HCT116 (cell line): ENCODE results near the gene SLC22A4. TPM values are rescaled to one million over a fixed set of nuclear protein-coding genes. Genes with fewer than 3 reads are reported as not detected.

Source experiments
- ATAC-seq: fragments of 200-7000 bp; cut with Tn5 transposase; 2 replicates; pipeline ENCODE4 v1.9.1; 2020; ENCODE audit warnings: mild to moderate bottlenecking, moderate library complexity
- BruUV-seq: library from RNA; stranded (reverse); fragments of 400-500 nt; replicated peaks from 2 replicates; lab custom pipeline; 2021; lab: Mats Ljungman, UMichigan
- CTCF ChIA-PET: fragments of 300-600 bp; sonication (Branson Sonifier 250); formaldehyde crosslinking; loops from one replicate; lab custom pipeline; 2021; ENCODE audit warnings: antibody characterized with exemption; lab: Charles Lee
- POLR2A ChIA-PET: fragments of 300-600, 350-600 bp; sonication (Branson Sonifier 250); formaldehyde crosslinking; loops from one replicate; lab custom pipeline; 2021; ENCODE audit warnings: antibody characterized with exemption; lab: Charles Lee
- RAD21 ChIA-PET, 2 experiments: fragments of 300-600 bp; sonication (Branson Sonifier 250); formaldehyde crosslinking; loops; one replicate each; lab custom pipeline; 2023; ENCODE audit warnings: low total read pairs in 2 of 2; ENCODE audit not compliant: uncharacterized antibody in 2 of 2, unreplicated experiment in 2 of 2, low non-redundant PET in 1 of 2; lab: Charles Lee
- DNase-seq: peaks from one replicate; pipeline ENCODE4 v3.0.0-alpha.2; 2010; ENCODE audit warnings: low read depth, low spot score
- H2AFZ ChIP-seq: fragments of 200-600 bp; shearing (Covaris generic), sonication (generic); 2 replicates; pipeline ENCODE4 v1.6.1; 2017; ENCODE audit warnings: low read depth, mixed run types, mixed read lengths, antibody characterized with exemption, low read length; ENCODE audit not compliant: poor library complexity, severe bottlenecking
- H3K27ac ChIP-seq: 2 replicates; pipeline ENCODE4 v1.5.1; 2012; ENCODE audit warnings: low read depth, low read length
- H3K27me3 ChIP-seq: fragments of 200-600 bp; sonication (generic); 2 replicates; pipeline ENCODE4 v1.6.1; 2016; ENCODE audit warnings: mixed run types, low read length, mixed read lengths; ENCODE audit not compliant: insufficient read depth
- H3K36me3 ChIP-seq, 2 experiments: fragments of 200-500 bp in 1 of 2; fragments of 200-600 bp in 1 of 2; sonication (Bioruptor generic) in 1 of 2; sonication (generic) in 1 of 2; 2 replicates each; pipeline versions ENCODE4 v1.5.1 to v1.6.1; 2014 to 2016; ENCODE audit warnings: low read length in 2 of 2, inconsistent platforms in 1 of 2, mixed read lengths in 1 of 2, mixed run types in 1 of 2; ENCODE audit not compliant: insufficient read depth in 2 of 2, control insufficient read depth in 1 of 2
- H3K4me1 ChIP-seq, 2 experiments: fragments of 200-600 bp in 1 of 2; sonication (generic) in 1 of 2; 2 replicates each; pipeline versions ENCODE4 v1.5.1 to v1.6.1; 2012 to 2017; ENCODE audit warnings: low read length in 2 of 2, inconsistent platforms in 1 of 2, mild to moderate bottlenecking in 1 of 2, mixed read lengths in 1 of 2, mixed run types in 1 of 2, moderate library complexity in 1 of 2; ENCODE audit not compliant: insufficient read depth in 2 of 2, control insufficient read depth in 1 of 2
- H3K4me2 ChIP-seq: fragments of 200-600 bp; sonication (generic); 2 replicates; pipeline ENCODE4 v1.6.1; 2017; ENCODE audit warnings: mixed run types, low read length, mixed read lengths
- H3K4me3 ChIP-seq, 2 experiments: fragments of 200-600 bp in 1 of 2; sonication (generic) in 1 of 2; replicated peaks in 1 of 2; 2 replicates each; pipeline ENCODE4 v1.5.1; 2011 to 2016; ENCODE audit warnings: low read length in 2 of 2, control low read depth in 1 of 2, low read depth in 1 of 2, mild to moderate bottlenecking in 1 of 2, mixed read lengths in 1 of 2, mixed run types in 1 of 2
- H3K79me2 ChIP-seq: fragments of 200-600 bp; sonication (generic); 2 replicates; pipeline ENCODE4 v1.6.1; 2017; ENCODE audit warnings: mild to moderate bottlenecking, mixed run types, low read length, moderate library complexity, mixed read lengths; ENCODE audit not compliant: insufficient read depth
- H3K9ac ChIP-seq: fragments of 200-600 bp; sonication (generic); 2 replicates; pipeline ENCODE4 v1.6.1; 2016; ENCODE audit warnings: low read length, mixed read lengths
- H3K9me2 ChIP-seq: fragments of 200-600 bp; sonication (generic), shearing (Covaris generic); 2 replicates; pipeline ENCODE4 v1.6.1; 2017; ENCODE audit warnings: mixed run types, mild to moderate bottlenecking, moderate library complexity; ENCODE audit not compliant: insufficient read depth
- H3K9me3 ChIP-seq, 2 experiments: fragments of 200-500 bp in 1 of 2; fragments of 200-600 bp in 1 of 2; sonication (Bioruptor generic) in 1 of 2; sonication (generic) in 1 of 2; 2 replicates each; pipeline ENCODE4 v1.6.1; 2014 to 2017; ENCODE audit warnings: low read length in 2 of 2, mixed read lengths in 2 of 2, inconsistent platforms in 1 of 2, low read depth in 1 of 2, mild to moderate bottlenecking in 1 of 2, mixed run types in 1 of 2, moderate library complexity in 1 of 2; ENCODE audit not compliant: control insufficient read depth in 1 of 2, insufficient read depth in 1 of 2
- H4K20me1 ChIP-seq: fragments of 200-600 bp; sonication (generic), shearing (Covaris generic); 2 replicates; pipeline ENCODE4 v1.6.1; 2017; ENCODE audit warnings: mixed run types, mild to moderate bottlenecking, moderate library complexity; ENCODE audit not compliant: insufficient read depth
- CBX3 ChIP-seq: IDR thresholded peaks from 2 replicates; pipeline ENCODE4 v1.6.1; 2012; ENCODE audit warnings: low read depth
- CTCF ChIP-seq, 3 experiments: fragments of 200-600 bp in 1 of 3; sonication (generic) in 1 of 3; IDR thresholded peaks in 2 of 3; conservative IDR thresholded peaks in 1 of 3; 2 replicates each; pipeline ENCODE4 v1.5.1; 2012 to 2017; ENCODE audit warnings: low read depth in 2 of 3, low read length in 2 of 3, antibody characterized with exemption in 1 of 3, borderline replicate concordance in 1 of 3, control low read depth in 1 of 3, mild to moderate bottlenecking in 1 of 3, mixed read lengths in 1 of 3, mixed run types in 1 of 3, moderate library complexity in 1 of 3; ENCODE audit not compliant: insufficient read depth in 1 of 3
- ELF1 ChIP-seq: IDR thresholded peaks from 2 replicates; pipeline ENCODE4 v1.6.1; 2012; ENCODE audit warnings: low read depth, borderline replicate concordance
- EZH2phosphoT487 ChIP-seq: fragments of 200-600 bp; IDR thresholded peaks from 2 replicates; pipeline ENCODE4 v1.6.1; 2018; ENCODE audit warnings: antibody characterized with exemption, borderline replicate concordance
- FOSL1 ChIP-seq: IDR thresholded peaks from 2 replicates; pipeline ENCODE4 v1.6.1; 2012; ENCODE audit warnings: low read depth
- JUND ChIP-seq: IDR thresholded peaks from 2 replicates; pipeline ENCODE4 v1.6.1; 2012
- MAX ChIP-seq: IDR thresholded peaks from 2 replicates; pipeline ENCODE4 v1.6.1; 2012
- SP1 ChIP-seq: IDR thresholded peaks from 2 replicates; pipeline ENCODE4 v1.6.1; 2012; ENCODE audit warnings: low read depth
- SRF ChIP-seq: IDR thresholded peaks from 2 replicates; pipeline ENCODE4 v1.6.1; 2012; ENCODE audit warnings: low read depth
- ZNF274 ChIP-seq: fragments of 200-500 bp; sonication (Bioruptor generic); IDR thresholded peaks from 2 replicates; pipeline ENCODE4 v1.6.1; 2014; ENCODE audit warnings: mild to moderate bottlenecking, low read depth, low read length, inconsistent platforms
- intact Hi-C: fragments of 100-400 bp; cut with micrococcal nuclease; formaldehyde crosslinking; loops from 2 replicates; pipeline ENCODE4 v1.10.0; 2022
- total RNA-seq: library from RNA; stranded (reverse); gene quantifications from one replicate; pipeline ENCODE4 v1.2.1, GENCODE V29; 2021; ENCODE audit not compliant: unreplicated experiment

The SLC22A4 gene
- total RNA-seq, 1 experiment from 2014 or later, result 0.59 TPM

- H2AFZ ChIP-seq, result peak overlapping the region; percentile 46
- no peaks in the 10 kb centered on the region for H3K9me2 ChIP-seq
- no peaks in the 10 kb centered on the region for H3K9me3 ChIP-seq
- DNase-seq, result no peak
- H3K27me3 ChIP-seq, result no peaks in the 10 kb centered on the region
- H4K20me1 ChIP-seq, result no peaks in the 10 kb centered on the region
- POLR2A ChIA-PET, result interaction anchor here (0.9 to 2.2 kb wide), 3 partner anchors 10 to 122 kb away, joined by 3 to 12 read pairs (median 3); partner anchors contain the start of genes IRF1 and SLC22A4
- H3K36me3 ChIP-seq, result 0 out of 4 replicates have a peak, but pooled peaks cover 0 to 4% of the 10 kb centered on the region in 2 experiments
- intact Hi-C loops, result loop anchor here (1.0 to 10.0 kb wide), 3 partner anchors 77 to 304 kb away; partner anchors contain the start of gene SLC22A4
- peaks cover 18 to 53% of the 10 kb centered on the region in 2 experiments for H3K4me1 ChIP-seq
- TF ChIP-seq CBX3, result no peak
- no peak for TF ChIP-seq JUND
- no peak for TF ChIP-seq FOSL1
- no peak for TF ChIP-seq SRF
- TF ChIP-seq SP1, result no peak
- no peak for TF ChIP-seq ZNF274
- no peak for TF ChIP-seq CTCF (IDR thresholded peaks at IDR 0.05 in 2 of 3, conservative IDR thresholded peaks at IDR 0.05 in 1 of 3; ENCODE audit: borderline replicate concordance in 1 of 3, insufficient read depth in 1 of 3, low read depth in 2 of 3, low read length in 2 of 3)
- TF ChIP-seq EZH2phosphoT487, result no peak
- TF ChIP-seq MAX, result no peak
- TF ChIP-seq ELF1, result no peak
- TF ChIP-seq, all 23 proteins: peak for 0
- ATAC-seq, result peak; percentile 41; the same call in 1 of the 2 replicates
- CTCF ChIA-PET, result interaction anchor here (0.7 to 3.4 kb wide), 8 partner anchors 94 to 451 kb away, joined by 3 to 14 read pairs (median 3); no protein-coding TSS in a partner anchor
- Histone ChIP-seq H3K4me3 (peak overlapping the region; percentile 71 to 75), H3K9ac (peak overlapping the region; percentile 80), H3K27ac (peak overlapping the region; percentile 83), H3K79me2 (peaks cover 27% of the 10 kb centered on the region; the same call in 1 of the 2 replicates), H3K4me2 (peak overlapping the region; percentile 94)
- TSS peak; percentile 71 for BruUV-seq
- RAD21 ChIA-PET, result interaction anchor here in 1 of 2 experiments (1.0 kb wide), 1 partner anchor 141 kb away, joined by 3 read pairs; the partner anchor contains the start of gene P4HA2
Measured at GRCh38 chr5:132369007-132369473, 74.8 kb downstream of the SLC22A4 start.
